OCI-M1 (cell line): ENCODE measurements around the gene RPL38.

Source experiments
- DNase-seq: peaks from one replicate; lab custom pipeline; 2025; lab: John Stamatoyannopoulos, UW

Gene RPL38

DNA sequence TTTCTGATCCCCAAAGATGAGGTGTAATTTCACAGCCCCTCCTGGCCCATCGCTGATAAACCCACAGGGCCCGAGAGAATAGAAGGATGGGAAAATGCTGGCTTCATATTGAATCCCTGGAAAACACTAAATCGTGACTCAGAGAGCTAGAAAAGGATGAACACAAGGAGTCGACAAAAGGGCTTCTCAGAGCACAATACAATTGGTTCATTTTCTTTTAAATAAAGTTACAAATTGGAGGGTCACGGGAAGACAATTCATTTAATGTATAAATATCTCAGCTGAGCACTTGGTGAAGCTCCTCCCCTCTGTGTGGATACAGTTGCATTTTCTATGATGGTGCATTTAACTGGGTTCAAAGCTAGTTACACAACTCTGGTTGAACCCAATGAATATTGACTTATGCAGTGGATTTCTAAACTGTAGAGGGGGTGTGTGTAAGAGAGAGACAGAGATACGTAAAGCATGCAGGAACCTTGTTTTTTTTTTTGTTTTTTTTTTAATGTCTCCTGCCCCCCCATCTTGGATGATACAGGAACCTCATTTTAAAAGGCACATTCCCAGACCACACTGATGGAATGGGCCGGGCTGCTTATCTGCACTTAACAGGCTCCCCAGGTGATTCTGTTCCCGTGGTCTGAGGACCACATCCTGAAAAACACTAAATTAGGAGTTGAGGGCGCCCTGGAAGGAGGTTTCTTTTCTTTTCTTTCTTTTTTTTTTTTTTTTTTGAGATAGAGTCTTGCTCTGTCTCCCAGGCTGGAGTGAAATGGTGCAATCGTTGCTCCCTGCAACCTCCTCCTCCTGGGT is 24.0 kb downstream of the RPL38 start:
- no peak for DNase-seq

- no peak for DNase-seq
These were observed 25.0 kb downstream of the RPL38 start for GRCh38 chr17:74228306-74228978.

DNA sequence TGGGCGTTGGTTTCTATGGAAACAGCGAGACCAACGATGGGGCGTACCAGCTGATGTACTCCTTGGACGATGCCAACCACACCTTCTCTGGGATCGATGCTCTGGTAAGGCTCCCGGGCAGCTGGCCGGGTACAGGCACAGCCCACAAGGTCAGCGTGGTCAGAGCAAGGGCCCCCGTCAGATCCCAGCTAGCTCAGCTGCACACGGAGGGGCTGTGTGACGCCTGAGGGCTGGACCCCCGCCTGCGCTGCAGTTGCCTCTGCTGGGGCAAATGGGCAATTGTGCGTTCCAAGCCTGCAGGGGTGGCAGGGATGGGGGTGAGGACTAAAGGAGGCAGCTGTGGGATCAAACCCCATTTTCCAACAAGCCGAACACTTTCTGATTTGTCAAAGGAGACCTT is 27.4 kb downstream of the RPL38 start:
- no peak for DNase-seq

DNA sequence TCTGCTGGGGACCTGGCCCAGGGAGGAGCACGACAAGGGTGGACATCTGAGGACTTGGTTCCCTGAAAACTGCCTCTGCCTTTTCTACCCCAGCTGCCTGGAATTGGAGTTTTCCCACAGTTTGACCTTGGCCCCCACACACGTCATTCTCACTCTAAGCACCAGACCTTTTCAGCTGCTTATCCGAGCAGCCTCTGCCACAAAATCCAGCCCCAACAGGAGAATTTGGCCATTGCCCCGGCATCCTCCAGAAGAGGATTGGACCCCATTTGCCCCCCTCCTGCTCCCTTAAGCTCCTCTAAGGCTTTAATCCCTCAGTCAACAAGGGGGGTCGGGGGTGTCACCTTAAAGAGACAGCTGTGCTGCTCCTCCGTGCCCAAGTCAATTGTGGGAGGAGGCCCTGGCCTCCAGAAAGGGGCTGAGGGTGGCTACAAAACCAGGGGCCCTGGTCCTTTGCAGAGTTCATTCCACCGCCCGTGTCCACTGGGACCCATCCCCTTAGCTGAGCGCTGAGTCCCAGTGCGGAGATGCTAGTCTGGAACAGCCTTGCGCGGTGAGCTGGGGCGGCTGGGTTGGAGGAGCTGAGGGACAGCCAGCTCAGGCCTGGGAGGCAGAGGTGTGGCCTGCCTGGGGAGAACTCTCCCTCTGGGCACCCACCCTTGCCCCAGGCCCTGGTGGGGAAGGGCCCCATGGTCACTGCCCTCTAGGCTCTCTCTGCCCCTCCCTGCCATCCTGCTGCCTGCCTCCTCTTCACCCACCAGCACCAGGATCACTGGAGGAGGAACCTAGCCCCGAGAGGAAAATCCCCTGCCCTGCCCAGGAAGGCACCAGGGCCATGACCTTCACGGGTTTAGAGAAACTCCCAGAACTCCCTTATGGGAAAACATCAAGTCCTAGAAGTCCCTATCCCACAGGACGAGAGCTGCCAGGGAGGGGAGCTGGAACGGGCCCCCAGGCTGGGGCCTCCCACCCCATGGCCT is 28.7 kb downstream of the RPL38 start:
- no peak for DNase-seq

DNA sequence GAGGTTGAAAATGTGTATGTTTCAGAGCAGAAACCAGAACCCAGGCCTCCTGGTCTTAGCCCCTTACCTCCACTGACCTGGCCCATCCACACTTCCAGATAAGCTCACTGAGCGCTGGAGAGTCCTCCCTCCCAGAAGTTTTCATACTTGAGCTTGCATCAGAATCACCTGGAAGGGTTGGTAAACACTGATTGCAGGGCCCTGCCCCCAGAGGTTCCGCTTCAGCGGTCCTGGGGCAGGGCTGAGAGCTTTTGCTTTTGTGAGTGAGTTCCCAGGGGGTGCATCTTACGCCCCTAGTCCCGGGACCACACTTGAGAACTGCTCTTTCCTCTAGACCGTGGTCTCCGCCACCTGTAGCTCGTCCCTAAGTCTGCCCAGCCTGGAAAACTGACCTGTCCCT is 30.5 kb downstream of the RPL38 start:
- DNase-seq, result no peak

DNA sequence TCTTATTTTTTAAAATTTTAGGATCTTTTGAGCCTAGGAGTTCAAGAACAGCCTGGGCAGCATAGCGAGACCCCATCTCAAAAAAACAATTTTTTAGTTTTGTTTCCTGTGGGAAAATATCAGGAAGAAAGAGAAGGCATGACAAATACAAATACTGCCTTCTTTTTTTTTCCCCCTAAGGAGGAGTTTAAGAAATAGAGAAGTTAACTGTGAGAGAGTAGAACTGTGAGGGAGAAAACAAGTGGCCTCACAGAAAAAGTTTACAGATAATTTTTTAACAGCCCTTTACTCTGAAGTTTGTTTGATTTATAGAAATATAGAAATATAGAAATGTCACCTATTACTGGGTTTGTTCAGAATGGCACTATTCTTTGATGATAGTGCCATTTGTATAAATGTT is 31.0 kb downstream of the RPL38 start:
- peak; percentile 64 for DNase-seq

DNA sequence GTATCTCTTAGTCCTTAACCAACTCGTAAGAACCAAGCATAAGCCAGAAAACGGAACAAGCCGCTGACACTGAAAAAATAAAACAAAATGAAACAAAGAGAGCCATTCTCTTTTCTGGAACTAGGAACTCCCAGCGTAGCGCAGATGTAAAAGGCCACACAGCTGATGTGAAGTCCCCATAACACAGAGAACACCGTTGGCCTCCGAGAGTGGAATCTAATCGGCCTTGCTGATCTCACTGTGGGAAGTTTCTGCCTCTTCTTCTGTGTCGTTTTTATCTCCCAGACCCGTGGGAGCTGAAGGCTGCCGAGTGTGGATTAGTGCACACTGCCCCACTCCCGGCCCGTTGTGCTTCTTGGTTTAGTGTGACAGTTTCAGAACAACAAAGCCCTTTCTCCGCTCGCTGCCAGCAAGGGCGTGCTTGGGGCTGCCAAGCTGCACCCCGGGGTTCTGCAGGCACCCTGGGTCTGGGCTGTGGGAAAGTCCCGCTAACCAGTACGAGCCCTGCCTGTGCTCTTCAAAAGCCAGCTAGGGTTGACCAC is 31.6 kb downstream of the RPL38 start:
- DNase-seq, result peak; percentile 67

DNA sequence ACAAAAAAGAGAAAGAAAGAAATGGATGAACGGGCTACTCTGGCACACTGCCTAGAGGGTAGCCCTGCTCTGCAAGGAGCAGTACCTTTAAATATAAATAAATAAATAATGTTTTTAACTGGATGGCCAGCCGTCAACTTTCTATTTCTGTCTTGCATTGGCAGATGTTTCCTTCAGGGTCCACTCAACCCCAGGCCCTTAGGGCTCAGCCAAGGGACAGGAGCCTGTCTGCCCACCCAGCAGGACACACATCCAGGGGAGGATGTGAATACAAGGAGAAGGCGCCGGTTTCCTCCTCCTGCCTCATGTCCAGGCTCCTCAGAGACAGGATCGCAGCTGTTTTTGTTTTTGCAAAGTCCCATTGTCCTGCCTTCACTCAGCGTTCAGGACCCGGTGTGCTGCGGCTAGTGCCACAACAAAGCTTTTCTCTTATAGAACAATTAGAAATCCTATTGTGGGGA is 32.5 kb downstream of the RPL38 start:
- DNase-seq, result no peak

DNA sequence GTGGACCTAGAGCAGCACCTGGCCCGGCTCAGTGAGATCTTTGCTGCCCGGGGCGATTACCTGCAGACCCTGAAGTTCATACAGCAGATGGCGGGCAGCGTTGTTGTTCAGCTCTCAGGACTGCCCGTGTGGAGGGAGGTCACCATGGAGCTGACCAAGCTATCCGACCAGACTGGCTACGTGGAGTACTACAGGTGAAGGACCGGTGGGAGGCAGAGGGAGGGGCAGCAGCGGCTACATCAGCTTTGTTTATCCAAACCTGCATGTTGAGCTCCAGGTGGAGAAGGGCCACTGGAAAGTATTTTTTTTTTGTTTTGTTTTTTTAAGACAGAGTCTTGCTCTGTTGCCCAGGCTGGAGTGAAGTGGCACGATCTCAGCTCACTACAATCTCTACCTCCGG is 33.8 kb downstream of the RPL38 start:
- no peak for DNase-seq

- DNase-seq, result no peak
These were observed 35.7 kb downstream of the RPL38 start for GRCh38 chr17:74239172-74239571.

- DNase-seq, result no peak
These were observed 37.2 kb downstream of the RPL38 start for GRCh38 chr17:74240618-74241205.

- DNase-seq, result no peak
These were observed 38.0 kb downstream of the RPL38 start for GRCh38 chr17:74241431-74241830.

DNA sequence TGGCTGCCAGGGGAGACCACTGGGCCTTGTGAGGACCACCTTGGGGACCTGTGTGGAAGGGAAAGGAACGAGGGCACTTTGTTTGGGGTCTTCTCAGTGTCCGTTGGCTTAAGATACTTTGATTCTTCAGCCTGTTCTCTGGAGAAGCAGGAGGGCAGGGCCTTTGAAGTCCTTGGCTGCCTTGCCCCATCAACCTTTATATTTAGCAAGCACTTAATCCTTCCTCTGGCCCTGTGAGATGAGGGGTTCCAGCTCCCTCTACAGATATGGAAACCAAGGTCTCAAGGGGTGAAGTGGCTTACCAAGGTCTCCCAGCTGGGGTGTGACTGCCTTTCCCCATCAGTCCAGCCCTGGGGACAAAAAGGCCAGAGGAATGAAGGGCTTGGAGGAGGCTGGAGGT is 38.4 kb downstream of the RPL38 start:
- DNase-seq, result no peak

GRCh38 chr17:74243013-74243755 is 39.7 kb downstream of the RPL38 start:
- DNase-seq, result no peak

DNA sequence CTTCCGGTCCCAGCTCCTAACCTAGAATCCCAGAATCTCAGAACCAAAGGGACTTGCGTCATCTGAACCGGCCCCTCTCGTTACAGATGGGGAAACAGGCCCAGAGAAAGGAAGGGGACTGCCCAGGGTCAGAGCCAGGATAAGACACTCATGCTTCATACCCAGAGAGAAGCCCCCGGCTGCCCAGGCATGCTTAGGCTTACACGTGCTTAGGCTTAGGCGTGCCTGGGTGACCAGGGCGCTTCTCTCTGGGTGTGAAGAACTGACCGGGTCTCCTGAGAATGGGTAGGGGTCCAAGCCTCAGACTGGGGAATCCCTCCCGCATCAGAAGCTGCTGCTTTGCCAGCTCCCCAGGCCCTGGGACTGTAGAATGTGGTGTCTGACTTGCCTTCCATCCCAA is 40.6 kb downstream of the RPL38 start:
- no peak for DNase-seq

DNA sequence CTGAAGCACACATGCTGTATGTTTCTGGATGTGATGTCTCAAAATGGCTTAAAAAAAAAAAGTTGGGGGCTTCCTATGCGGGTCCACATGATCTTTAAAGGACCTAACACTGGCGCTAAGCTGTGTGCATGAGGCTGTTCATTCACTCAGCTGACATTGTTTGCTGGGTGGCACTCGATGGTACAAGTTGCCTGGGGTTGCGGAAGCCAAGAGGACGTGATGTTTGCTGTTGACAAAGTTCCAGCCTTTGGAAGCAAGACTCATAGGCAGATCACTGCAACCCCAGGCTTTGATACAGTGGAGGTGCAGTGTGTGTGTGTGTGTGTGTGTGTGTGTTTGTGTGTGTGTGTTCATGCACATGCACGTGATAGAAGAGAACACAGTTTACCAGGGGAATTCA is 41.1 kb downstream of the RPL38 start:
- no peak for DNase-seq

DNA sequence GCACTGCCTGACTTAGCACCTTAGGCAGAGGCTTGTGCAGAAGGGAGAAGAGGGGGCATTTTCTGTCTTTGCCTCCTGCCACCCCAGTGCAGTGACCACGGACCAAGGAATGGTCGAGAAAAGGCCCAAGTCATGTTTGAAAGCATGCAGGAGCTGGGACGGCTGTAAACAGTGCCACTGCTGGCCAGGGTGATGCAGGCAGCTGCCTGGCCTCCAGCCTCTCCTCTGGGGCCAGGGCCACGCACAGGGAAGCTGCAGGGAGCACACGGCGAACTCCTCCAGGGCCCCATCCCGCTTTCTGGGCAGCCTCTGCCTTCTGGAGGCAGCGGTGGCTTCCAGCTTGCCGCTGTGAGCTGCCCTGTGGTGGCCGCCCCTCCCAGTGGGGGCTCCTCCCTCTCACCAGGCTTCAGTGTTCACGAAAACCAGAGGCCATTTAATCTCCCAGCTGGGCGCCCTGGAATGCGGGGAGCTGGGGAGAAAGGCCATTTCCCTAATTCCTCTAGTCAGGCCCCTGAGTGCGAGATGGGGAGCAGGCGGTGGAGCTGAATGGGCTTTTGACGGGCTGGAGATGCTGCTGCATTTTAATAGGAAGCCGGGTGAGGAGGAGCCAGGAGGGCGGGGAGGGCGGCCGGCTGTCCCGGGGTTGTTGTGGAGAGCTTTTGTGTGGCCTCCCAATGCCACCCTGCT is 41.8 kb downstream of the RPL38 start:
- DNase-seq, result no peak

DNA sequence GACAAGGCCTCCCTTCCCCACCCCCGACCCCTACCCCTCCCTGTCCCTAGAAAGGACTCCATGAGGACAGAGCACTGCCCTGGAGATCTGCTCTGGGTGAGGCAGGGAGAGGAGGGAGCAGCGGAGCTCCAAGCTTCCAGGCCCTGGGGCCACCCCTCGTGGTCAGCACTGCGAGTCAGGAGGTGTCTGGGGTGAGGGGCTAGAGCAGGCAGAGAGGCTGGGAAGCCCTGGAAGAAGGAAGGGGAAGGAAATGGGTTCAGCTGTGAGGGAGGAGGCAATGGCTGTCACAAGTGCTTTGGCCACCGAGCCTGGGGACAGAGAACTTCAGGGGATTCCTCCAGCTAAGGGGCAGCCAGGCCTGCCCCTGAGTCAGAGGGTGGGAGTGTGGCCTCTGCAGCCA is 42.4 kb downstream of the RPL38 start:
- DNase-seq, result no peak

- no peak for DNase-seq
These were observed 46.3 kb downstream of the RPL38 start for GRCh38 chr17:74249590-74250270.
